NCI-H345 (cell line): ENCODE measurements around the gene EFR3B.
"Not testable (repeated sequence)": the region's sequence is repeated elsewhere in the genome, so short reads cannot be mapped to it uniquely, and the experiment has no call there.

Experiments used
- DNase-seq: peaks from one replicate; lab custom pipeline; 2025; lab: John Stamatoyannopoulos, UW

Gene EFR3B

GRCh38 chr2:25104736-25105135 is 62.9 kb downstream of the EFR3B start:
- DNase-seq, result no peak

GRCh38 chr2:25105336-25106085 is 63.6 kb downstream of the EFR3B start:
- DNase-seq, result peak; percentile 96

GRCh38 chr2:25109822-25110221 is 67.9 kb downstream of the EFR3B start:
- DNase-seq, result no peak

- no peak for DNase-seq
These were observed 70.2 kb downstream of the EFR3B start for GRCh38 chr2:25112113-25112512.

- no peak for DNase-seq
These were observed 73.5 kb downstream of the EFR3B start for GRCh38 chr2:25115249-25115883.

GRCh38 chr2:25115902-25116301 is 74.0 kb downstream of the EFR3B start:
- DNase-seq, result no peak

GRCh38 chr2:25116956-25117355 is 75.1 kb downstream of the EFR3B start:
- no peak for DNase-seq

GRCh38 chr2:25119263-25119662 is 77.4 kb downstream of the EFR3B start:
- no peak for DNase-seq

- no peak for DNase-seq
These were observed 80.5 kb downstream of the EFR3B start for GRCh38 chr2:25122367-25122766.

- no peak for DNase-seq
These were observed 81.8 kb downstream of the EFR3B start for GRCh38 chr2:25123682-25124081.

GRCh38 chr2:25125189-25125588 is 83.3 kb downstream of the EFR3B start:
- DNase-seq, result no peak

GRCh38 chr2:25125976-25126375 is 84.1 kb downstream of the EFR3B start:
- DNase-seq, result no peak

GRCh38 chr2:25127071-25127470 is 85.2 kb downstream of the EFR3B start:
- not testable (repeated sequence) for DNase-seq

- no peak for DNase-seq
These were observed 85.8 kb downstream of the EFR3B start for GRCh38 chr2:25127646-25128045.

- no peak for DNase-seq
These were observed 88.1 kb downstream of the EFR3B start for GRCh38 chr2:25129901-25130520.

GRCh38 chr2:25131253-25131566 is 89.3 kb downstream of the EFR3B start:
- DNase-seq, result no peak

- DNase-seq, result no peak
These were observed 89.9 kb downstream of the EFR3B start for GRCh38 chr2:25131567-25132298.

GRCh38 chr2:25132299-25132635 is 90.4 kb downstream of the EFR3B start:
- DNase-seq, result no peak

- no peak for DNase-seq
These were observed 90.8 kb downstream of the EFR3B start for GRCh38 chr2:25132693-25133092.

GRCh38 chr2:25140535-25140934 is 98.7 kb downstream of the EFR3B start:
- DNase-seq, result not testable (repeated sequence)

- DNase-seq, result no peak
These were observed 99.2 kb downstream of the EFR3B start for GRCh38 chr2:25141120-25141519.

GRCh38 chr2:25145803-25146202 is 103.9 kb downstream of the EFR3B start:
- DNase-seq, result no peak

GRCh38 chr2:25146896-25147295 is 105.0 kb downstream of the EFR3B start:
- DNase-seq, result no peak
